Stimulated activated CD4-positive, alpha-beta T cell treated with anti-CD3 and anti-CD28 coated beads, Interleukin-15, amount 100 ng/mL, for 48 hours (primary cell): Measurements from ENCODE around the gene CDC123.
A peak's percentile ranks its signal among the peaks of the same experiment; 100 is the strongest.
"Not testable (repeated sequence)": the region's sequence is repeated elsewhere in the genome, so short reads cannot be mapped to it uniquely, and the experiment has no call there.

Experiments
- DNase-seq, 2 donors: peaks; one replicate each; pipeline ENCODE4 v3.0.0-alpha.2; 2020; ENCODE audit warnings: low read depth in 2 of 2

Gene CDC123, protein sequence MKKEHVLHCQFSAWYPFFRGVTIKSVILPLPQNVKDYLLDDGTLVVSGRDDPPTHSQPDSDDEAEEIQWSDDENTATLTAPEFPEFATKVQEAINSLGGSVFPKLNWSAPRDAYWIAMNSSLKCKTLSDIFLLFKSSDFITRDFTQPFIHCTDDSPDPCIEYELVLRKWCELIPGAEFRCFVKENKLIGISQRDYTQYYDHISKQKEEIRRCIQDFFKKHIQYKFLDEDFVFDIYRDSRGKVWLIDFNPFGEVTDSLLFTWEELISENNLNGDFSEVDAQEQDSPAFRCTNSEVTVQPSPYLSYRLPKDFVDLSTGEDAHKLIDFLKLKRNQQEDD

DNA sequence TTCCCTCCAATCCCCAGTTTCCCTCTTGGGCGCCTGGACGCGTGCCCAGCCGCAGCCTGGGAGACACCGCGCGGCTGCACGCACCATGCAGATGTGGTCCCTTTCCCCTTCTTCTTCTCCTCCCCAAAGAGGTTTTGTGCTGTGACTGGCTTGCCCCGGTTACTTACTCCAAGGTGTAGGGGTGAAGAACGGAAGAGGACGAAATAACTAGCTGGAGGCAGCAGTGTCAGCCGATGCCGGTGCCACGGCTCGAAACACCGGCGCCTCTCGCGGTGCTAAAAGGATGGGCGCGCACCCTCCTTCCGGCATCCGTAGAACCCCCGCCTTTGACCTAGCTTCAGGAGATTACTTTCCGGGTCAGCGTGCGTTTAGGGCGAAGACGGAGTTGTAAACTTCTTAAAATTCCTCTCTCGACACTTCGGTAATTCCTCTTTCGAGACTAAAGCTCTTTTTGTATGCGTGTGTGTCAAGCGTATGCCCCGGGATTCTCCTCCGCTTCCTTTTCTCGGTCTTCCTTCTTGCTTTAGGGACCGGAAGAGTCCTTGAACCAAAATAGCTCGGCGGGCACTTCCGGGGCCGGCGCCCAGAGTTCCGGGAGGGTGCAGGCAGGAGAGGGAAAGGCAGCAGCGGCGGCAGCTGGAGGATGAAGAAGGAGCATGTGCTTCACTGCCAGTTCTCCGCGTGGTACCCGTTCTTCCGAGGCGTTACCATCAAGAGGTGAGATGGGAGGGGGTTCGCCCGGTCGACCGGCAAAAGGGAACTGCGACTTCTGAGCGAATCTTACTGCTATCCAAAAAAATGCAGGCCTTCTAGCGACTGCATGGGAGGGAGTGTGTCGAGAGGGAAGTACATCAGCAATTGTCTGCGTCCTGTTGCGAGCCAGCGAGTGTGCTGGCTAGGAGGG, at the start of gene CDC123, which contains the start of gene NUDT5:
Gene CDC123 (plus strand): TSS at position 586 of the 904 bp plus-strand sequence. CDS start 58 bp downstream, at position 644.
Gene NUDT5 (minus strand): TSS at position 289 of the 904 bp plus-strand sequence. CDS start 9,600 bp downstream, outside the sequence.
- DNase-seq, result peak; percentile 75 to 82

DNA sequence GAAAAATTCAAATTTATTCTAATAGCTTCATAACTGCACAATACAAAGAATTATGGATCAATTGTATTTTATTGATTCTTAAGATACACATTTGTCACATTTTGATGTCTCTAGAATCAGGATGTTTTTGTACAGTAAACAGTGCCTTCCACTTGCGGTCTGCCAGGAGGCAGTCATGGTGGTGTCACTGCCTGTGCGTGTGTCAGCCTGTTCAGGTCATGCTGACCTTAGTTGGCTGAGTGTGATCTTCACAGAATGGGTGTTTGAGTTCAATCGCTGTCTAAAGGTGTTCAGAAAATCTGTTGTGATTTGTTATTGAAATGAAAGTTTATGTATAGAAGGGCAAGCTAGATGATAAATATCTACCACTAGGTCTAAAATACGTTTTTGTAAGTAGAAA, 45.8 kb upstream of the CDC123 start:
- DNase-seq, result no peak

DNA sequence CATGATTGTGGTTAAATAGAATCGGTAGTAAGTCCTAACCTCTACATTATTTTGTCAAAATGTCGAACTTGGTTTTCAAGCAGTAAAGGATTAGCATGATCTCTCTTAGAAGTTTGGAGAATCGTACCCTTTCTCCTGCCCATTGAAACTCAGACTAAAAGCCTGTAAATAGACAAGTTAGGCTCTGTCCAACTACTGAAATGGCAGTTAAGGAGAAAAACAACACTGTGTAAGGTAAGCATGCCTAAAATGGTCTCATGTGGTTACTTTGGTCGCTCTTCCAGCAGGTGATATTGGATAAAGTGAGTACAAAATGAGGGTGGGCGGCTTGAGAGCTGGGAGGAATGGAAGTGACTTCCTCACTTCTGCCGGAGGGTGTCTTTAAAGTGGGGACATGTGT, 41.5 kb upstream of the CDC123 start:
- DNase-seq, result no peak

DNA sequence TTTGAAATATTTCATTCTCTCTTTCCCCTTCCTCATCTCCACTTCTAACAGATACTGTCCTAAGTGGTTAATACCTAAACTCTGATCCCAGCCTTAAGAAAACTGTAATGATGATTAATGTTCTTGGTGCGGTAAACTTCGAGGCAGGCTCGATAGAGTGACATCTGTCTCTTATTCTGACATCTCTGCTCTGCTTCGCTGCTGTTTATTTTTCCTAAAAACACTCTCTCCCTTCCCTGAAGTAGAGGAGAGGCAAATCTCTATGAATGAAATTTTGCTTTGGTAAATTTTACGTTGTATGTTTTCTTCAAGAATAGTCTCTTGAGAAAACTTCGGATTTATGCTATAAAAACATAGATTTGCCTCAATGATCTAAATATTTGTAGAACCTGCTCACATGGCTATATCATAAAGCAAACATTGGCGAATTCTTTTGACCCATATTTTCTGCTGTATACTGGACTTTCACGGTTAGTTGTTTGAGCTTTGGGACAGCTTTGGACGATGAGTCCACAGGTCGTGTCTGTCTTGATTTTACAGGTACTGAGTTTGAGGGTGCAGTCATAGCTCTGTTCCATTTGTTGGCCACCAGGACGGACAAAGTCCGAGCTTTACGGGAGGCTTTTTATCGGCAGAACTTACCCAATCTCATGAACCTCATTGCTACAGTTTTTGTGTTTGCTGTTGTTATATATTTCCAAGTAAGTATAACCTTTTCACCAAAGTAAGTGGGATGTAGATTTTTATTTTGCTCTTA, 39.4 kb upstream of the CDC123 start:
- no peak for DNase-seq

DNA sequence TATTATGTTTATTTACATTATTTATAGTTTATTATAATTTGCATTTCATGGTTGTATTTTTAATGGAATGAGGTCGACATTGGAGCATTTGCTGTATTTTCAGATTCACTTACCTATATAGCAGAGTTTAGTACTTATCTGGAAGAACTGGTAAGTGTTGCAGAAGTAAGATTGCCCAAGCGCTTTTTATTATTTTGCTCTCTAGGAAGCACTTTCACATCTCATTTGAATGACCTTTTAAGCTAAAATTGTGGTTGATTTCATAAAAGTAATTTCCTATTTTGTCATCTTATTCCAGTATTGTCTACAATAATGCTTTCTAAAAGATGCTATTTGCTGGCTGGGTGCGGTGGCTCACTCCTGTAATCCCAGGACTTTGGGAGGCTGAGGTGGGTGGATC, 37.9 kb upstream of the CDC123 start:
- DNase-seq, result no peak

DNA sequence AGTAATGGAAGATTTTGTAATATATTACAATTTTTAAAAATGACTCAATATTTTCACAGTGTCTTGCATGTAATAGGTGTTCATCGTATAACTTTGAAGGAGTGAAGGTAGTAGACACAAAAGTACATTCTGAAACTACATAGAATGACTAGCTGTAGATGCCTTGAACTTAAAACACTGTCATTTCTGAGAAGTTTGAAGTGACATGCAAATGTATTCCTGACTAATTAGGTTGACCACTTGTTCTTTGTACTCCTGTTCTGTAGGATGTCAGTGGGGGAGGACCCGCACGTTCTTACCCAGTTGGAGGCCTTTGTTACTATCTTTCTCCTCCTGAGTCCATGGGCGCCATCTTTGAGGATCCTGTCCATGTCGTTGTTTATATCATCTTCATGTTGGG, 35.3 kb upstream of the CDC123 start:
- DNase-seq, result no peak

DNA sequence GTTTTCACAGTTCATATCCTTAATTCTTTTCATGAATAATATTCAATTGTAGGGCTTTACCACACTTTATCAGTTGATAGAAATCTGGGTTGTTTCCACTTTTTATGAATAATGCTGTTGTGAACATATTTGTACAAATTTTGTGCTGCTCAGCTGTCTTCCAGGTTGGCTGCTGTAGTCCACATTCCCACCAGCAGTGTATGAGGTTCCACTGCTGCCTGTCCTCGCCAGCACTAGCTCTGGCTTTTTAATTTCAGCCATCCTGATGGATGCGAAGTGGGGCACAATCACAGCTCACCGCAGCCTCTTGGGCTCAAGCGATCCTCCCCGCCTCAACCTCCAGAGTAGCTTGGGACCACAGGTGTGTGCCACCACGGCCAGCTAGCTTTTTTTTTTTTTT, 33.1 kb upstream of the CDC123 start:
- no peak for DNase-seq

DNA sequence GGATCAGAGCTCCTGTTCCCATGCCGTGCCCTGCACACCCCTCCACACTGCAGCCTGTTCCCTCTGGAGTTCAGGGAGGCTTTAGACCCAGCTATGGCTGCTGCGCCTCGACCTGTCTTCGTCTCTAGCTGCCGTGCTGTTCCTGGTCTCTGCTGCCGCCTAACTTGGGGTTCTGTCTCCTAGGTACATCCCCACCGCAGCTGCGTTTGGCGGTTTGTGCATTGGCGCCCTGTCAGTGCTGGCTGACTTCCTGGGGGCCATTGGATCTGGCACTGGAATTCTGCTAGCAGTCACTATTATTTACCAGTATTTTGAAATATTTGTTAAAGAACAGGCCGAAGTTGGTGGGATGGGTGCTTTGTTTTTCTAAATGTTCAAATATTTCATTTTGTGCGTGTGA, 31.9 kb upstream of the CDC123 start:
- DNase-seq, result no peak

DNA sequence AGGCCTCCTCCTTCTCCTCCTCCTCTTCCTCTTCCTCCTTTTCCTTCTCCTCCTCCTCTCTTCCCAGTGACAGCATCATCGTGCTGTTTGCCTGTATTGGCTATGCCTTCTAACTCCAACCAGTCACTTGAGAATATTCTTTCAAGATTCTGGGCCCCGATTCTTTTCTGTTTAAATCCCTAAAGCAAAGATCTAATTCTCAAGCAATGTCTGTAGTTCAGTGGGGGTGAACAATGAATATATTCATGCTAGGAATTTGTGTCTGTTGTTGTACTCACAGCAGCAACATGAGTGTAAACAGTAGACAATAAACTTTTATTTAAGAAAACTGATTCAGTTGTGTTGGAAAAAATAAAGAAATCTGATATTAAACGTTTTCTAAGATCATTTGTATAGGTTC, 31.0 kb upstream of the CDC123 start:
- no peak for DNase-seq

DNA sequence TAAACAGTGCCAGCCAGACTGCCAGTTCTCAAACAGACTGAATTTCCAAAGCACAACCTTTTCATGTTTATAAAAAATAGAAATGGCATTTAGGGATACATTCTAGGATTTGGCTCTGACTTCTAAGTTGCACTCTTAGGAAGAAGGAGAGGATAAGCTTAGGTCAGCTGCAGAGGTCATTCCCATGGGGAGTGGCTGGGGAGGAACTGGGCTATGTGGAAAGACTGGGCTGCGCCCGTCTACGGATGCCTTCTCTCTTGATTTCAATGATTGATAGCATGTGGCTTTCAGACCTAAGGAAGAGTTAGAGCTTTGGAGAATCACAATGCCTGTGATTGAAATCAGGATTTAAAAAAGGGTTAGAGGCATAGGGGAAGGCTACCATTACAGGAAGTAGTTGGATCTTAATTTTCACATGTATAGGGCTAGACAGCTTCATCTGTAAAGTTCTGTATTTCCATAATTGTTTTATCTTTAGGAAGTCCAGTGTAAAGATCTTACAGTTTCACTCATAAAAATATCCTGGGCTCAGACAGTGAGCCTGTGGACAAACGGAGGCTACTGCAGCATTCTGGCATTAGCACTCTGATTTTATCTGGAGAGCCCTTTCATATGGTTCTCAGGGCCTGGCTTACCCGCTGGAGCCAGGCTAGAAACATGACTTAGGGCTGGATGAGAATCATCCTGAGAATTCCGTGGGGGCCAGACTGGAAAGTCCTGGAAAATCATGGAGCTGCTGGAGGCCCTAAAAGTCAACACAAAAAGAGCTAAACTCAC, 29.8 kb upstream of the CDC123 start:
- DNase-seq, result no peak

DNA sequence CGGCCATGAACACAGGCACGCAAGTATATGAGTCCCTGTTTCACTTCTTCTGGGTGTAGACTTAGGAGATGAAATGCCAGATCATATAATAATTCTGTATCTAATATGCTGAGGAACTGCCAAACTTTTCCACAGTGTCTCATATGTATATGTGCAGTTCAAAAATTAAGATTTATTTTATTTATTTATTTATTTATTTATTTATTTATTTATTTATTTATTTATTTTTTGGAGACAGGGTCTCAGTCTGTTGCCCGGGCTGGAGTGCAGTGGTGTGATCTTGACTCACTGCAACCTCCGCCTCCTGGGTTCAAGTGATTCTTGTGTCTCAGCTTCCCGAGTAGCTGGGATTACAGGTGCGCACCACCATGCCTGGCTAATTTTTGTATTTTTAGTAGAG, 24.5 kb upstream of the CDC123 start:
- not testable (repeated sequence) for DNase-seq

DNA sequence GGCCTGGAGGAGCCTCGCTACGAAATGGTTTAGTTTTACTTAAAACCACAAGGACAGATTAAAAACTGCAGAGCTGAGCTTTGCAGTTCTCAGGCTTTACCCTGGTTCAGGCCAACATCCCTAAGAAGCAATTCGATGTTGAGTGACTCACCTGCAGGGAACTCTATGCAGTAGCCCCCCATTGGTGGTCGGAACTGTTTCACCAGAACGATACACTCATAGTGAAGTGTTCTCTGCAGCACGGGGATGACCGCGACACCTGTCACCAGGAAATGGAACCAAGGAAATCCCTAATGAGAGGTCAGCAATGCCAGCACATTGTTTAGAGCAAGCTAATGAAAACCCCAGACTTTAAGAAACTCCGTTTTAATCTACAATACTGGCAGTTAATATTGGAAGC, 18.3 kb upstream of the CDC123 start:
- DNase-seq, result no peak

DNA sequence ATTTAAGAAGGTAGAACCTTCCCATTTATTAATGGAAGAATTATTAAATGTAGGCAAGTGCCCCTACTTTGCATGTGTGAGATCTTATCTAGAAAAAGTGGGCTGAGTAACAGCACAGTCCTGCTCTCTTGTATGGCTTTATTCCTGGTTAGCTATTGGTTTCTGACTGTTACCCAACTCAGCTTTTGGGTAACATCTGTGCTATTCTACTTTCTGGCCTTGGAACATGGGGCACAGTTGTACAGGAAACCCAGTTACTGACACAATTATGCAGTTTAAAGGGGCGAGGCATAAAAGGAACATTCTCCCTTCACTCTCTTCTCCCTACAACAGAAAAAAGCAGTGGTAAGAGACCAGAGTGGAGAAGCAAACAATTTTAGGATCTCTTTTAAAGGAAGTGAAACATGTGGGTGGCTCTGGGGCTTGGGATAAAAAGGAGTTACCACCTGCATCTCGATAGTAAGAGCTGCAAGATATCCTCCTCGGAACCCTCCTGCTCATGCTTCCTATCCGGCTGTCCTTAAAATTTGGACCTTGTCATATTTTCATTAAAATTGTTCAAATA, 16.3 kb upstream of the CDC123 start:
- no peak for DNase-seq

DNA sequence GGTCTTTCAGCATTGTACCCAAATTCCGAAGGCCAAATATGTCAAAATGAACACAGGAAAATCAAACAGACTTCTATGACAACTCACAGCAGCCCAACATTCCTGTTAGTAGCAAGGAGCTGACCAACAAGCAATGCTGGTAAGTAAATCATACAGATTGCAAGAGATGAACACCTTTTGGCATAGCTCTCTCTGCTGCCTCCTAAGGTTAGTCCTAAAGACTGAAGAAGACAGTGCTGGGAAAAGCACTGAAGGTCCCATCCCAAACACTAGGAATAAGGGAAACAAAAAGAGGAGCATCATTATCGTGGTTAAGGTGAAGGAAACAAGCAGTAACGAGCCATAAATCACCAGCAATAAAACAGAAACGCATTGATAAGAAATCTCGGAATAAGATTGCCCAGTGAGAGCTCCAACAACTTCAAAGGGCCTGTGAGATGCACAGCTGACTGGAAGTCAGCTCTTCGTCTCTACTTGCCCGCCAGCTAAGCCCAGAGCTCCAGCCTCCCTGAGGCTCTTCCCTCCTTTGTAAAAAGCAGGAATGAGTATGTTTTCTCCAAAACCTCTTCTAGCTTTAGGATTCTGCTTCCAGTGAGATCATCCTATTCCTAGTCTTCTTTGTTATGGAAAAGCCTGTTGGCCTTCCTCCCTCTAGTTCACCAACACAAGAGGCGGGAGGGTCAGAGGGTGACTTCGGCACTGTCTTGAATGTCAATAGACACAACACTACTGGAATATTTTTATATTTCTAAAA, 15.6 kb upstream of the CDC123 start:
- DNase-seq, result no peak

DNA sequence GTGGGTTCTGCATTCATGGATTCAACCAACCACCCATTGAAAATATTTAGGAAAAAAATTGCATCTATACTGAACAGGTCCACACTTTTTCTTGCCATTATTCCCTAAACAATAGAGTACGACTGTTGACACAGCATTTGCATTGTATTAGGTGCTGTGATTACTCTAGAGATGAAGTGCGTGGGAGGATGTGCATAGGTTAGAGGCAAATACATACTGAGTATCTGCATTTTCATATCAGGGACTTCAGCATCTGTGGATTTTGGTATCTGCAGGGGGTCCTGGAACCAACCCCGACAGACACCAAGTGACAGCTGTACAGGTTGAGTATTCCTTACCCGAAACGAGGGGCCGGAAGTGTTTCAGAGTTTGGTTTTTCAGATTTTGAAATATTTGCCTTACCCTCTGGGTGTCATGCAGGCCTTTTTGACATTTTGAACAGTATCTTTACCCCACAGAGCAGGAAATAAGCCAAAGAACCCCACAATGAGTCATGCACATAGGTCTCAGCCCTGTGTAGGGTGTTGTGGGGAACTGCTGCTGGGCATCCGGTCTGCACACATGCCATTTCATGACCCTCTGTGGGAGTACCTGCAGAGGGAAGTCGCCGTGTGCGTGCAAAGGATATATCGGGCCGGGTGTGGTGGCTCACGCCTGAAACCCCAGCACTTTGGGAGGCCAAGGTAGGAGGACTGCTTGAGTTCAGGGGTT, 14.8 kb upstream of the CDC123 start:
- peak; percentile 56 to 58 for DNase-seq

DNA sequence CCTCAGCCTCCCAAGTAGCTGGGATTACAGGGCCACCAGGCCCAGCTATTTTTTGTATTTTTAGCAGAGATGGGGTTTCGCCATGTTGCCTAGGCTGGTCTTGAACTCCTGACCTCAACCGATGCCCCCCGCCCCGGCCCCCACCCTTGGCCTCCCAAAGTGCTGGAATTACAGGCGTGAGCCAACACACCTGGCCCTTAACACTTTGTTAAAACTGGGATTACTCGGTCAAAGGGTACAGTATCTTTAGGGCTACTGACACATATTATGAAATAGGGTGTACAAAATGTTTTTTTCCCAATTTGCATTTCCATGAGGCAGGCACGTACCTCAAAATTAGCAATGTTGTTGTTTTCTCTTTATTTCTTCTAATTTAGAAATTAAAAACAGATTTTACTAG, 11.8 kb upstream of the CDC123 start:
- no peak for DNase-seq

DNA sequence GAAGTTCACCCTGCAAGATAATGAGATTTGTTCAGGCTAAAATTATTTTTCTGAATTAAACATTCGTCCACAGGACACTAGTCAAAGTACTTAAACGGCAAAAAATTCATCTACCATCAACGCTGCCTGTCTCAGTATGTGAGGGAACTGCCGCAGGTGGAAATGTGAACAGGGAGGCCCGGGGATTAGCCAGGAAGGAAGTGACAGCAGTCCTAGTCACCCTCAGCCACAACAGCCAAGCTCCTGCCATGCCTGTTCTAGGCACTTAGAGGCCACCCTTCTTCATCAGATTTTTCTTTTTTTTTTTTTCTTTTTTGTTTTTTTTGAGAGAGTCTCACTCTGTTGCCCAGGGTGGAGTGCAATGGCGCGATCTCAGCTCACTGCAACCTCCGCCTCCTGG, 9.7 kb upstream of the CDC123 start:
- DNase-seq, result peak in 1 of 2 donors; percentile 13

DNA sequence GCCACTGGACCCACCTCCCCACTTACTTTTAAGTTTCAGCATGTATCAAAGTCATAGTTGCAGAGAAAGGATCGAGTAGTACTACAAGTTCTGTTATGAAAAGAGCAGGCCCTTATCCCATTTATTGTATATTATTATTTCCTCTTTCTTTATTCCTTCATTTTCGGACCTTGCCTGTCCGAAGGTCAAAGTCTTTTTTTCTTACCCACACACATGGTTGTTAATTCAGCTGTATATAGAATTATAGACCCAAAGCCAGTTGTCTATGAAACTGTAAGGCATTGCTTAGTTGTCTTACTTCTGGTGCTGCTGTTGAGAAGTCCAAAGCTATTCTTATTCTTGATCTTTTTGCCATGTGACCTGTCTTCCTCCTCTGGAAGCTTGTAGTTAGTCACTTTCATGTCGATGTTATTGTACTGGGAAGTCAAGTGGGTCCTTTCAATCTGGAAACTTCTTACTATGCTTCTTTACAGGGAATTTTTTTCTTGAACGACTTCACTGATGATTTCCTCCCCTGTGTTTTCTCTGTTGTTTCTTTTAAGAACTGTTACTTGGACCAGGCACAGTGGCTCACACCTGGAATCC, 8.6 kb upstream of the CDC123 start:
- DNase-seq, result no peak

DNA sequence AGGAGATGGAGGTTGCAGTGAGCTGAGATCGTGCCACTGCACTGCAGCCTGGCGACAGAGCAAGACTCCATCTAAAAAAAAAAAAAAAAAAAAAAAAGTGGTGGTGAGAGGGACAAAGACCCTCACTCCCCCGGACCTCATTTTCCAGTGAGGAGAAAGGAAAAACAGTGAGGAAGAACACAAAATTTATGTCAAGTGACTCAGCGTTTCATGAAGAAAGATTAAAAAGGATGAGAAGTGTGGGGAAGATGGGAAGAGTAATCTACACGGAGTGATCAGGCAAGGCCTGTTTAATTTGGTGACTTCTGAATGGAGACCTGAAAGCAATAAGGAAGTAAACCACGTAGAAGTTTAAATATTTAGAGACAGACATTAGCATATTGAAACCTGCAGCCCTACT, 7.3 kb upstream of the CDC123 start:
- no peak for DNase-seq
